HFFc6 (cell line): Measurements from ENCODE around the gene GSDMA. TPM values are rescaled to one million over a fixed set of nuclear protein-coding genes. Genes with fewer than 3 reads are reported as not detected.

ENCODE experiments used
- DNase-seq: peaks from one replicate; pipeline ENCODE4 v3.0.0-alpha.2; 2018
- H3K27ac Mint-ChIP-seq: 2 replicates; pipeline ENCODE4 v1.8.0; 2020; ENCODE audit warnings: mild to moderate bottlenecking, mixed read lengths
- H3K27me3 Mint-ChIP-seq: 2 replicates; pipeline ENCODE4 v1.8.0; 2021; ENCODE audit warnings: mild to moderate bottlenecking, moderate library complexity, mixed read lengths; ENCODE audit not compliant: insufficient read depth
- H3K36me3 Mint-ChIP-seq: 2 replicates; pipeline ENCODE4 v1.8.0; 2021; ENCODE audit warnings: low read depth, mixed read lengths
- H3K4me1 Mint-ChIP-seq: 2 replicates; pipeline ENCODE4 v1.8.0; 2020; ENCODE audit warnings: low read depth, mixed read lengths
- H3K4me3 Mint-ChIP-seq: 2 replicates; pipeline ENCODE4 v1.8.0; 2020; ENCODE audit warnings: mild to moderate bottlenecking, moderate library complexity, mixed read lengths
- H3K9me3 Mint-ChIP-seq: 2 replicates; pipeline ENCODE4 v1.8.0; 2020; ENCODE audit warnings: mild to moderate bottlenecking, mixed read lengths
- CTCF ChIP-seq: fragments of 200-600 bp; sonication (generic); IDR thresholded peaks from 2 replicates; pipeline ENCODE4 v1.5.0; 2021; ENCODE audit warnings: antibody characterized with exemption, mild to moderate bottlenecking
- long read RNA-seq: library from polyadenylated mRNA; unstranded; transcript quantifications from one replicate; pipeline ENCODE4 v2.0.0, GENCODE V29; 2019
- total RNA-seq, 6 experiments: library from RNA; stranded (reverse); fragmentation: NEBNext Ultra II Directional; extraction: Animal tissue kit (Norgen Biotek cat#: 25700); gene quantifications; 2 replicates in 1 of 6; 3 replicates in 5 of 6; pipeline ENCODE4 v1.2.3, GENCODE V29; 2021

GSDMA gene
- under 1 TPM; 0.11 to 0.43 (median 0.36) TPM for total RNA-seq
- long read RNA-seq = 0 reads

GRCh38 chr17:39962642-39963220, at the start of gene GSDMA:
TSS of gene GSDMA (plus strand) at chr17:39963004. CDS start at chr17:39965688, 2,684 bp downstream.
- Mint-ChIP-seq H3K4me1 (peaks cover 29% of the 10 kb centered on the region), H3K27me3 (peaks cover 19% of the 10 kb centered on the region), H3K27ac (no peak within 1 kb of the TSS), H3K9me3 (no peaks in the 10 kb centered on the region), H3K36me3 (no peaks in the 10 kb centered on the region), H3K4me3 (no peak within 1 kb of the TSS)
- no peak for TF ChIP-seq CTCF
- DNase-seq = no peak

GRCh38 chr17:39913989-39914388, 48.8 kb upstream of the GSDMA start:
- DNase-seq = no peak

GRCh38 chr17:39915559-39915958, 47.2 kb upstream of the GSDMA start:
- DNase-seq = no peak
- H3K4me1 Mint-ChIP-seq = no peaks in the 10 kb centered on the region
- H3K27ac Mint-ChIP-seq = no peak overlapping the region
- H3K36me3 Mint-ChIP-seq = peaks cover 12% of the 10 kb centered on the region; the same call in 1 of the 2 replicates
- no peaks in the 10 kb centered on the region; the same call in 1 of the 2 replicates for H3K27me3 Mint-ChIP-seq
- TF ChIP-seq CTCF = no peak
- H3K9me3 Mint-ChIP-seq = no peaks in the 10 kb centered on the region
- H3K4me3 Mint-ChIP-seq = no peak overlapping the region

More at GRCh38 chr17:39913989-39914388, 48.8 kb upstream of the GSDMA start:
- Mint-ChIP-seq H3K27me3 (no peaks in the 10 kb centered on the region; the same call in 1 of the 2 replicates), H3K27ac (no peak overlapping the region), H3K4me1 (no peaks in the 10 kb centered on the region), H3K9me3 (no peaks in the 10 kb centered on the region), H3K36me3 (peaks cover 12% of the 10 kb centered on the region; the same call in 1 of the 2 replicates), H3K4me3 (no peak overlapping the region)
- TF ChIP-seq CTCF = no peak

- no peaks in the 10 kb centered on the region for H3K4me1 Mint-ChIP-seq
- H3K9me3 Mint-ChIP-seq = no peaks in the 10 kb centered on the region
- peak; percentile 45; the same call in 1 of the 2 replicates for TF ChIP-seq CTCF
- peaks cover 12% of the 10 kb centered on the region; the same call in 1 of the 2 replicates for H3K36me3 Mint-ChIP-seq
- no peak for DNase-seq
- H3K4me3 Mint-ChIP-seq = no peak overlapping the region
- H3K27me3 Mint-ChIP-seq = no peaks in the 10 kb centered on the region
- H3K27ac Mint-ChIP-seq = no peak overlapping the region
These were observed 45.9 kb upstream of the GSDMA start for GRCh38 chr17:39916918-39917317.

GRCh38 chr17:39919087-39919683, 43.6 kb upstream of the GSDMA start:
- H3K36me3 Mint-ChIP-seq = peaks cover 6% of the 10 kb centered on the region; the same call in 1 of the 2 replicates
- TF ChIP-seq CTCF = no peak
- DNase-seq = no peak
- no peak overlapping the region for H3K27ac Mint-ChIP-seq
- no peak overlapping the region for H3K4me3 Mint-ChIP-seq
- no peaks in the 10 kb centered on the region for H3K9me3 Mint-ChIP-seq
- H3K4me1 Mint-ChIP-seq = peaks cover 4% of the 10 kb centered on the region
- no peaks in the 10 kb centered on the region for H3K27me3 Mint-ChIP-seq
